BE2C (cell line): ENCODE data around the gene OPRL1.
A peak's percentile ranks its signal among the peaks of the same experiment; 100 is the strongest.

Experiments used
- DNase-seq: peaks from one replicate; pipeline ENCODE4 v3.0.0-alpha.2; 2020
- H3K27me3 ChIP-seq: fragments of 250-450 bp; sonication (Bioruptor Pico); 2 replicates; pipeline ENCODE4 v1.5.1; 2020; ENCODE audit warnings: mild to moderate bottlenecking
- H3K36me3 ChIP-seq: fragments of 250-450 bp; sonication (Bioruptor Pico); 2 replicates; pipeline ENCODE4 v1.5.1; 2020; ENCODE audit warnings: mild to moderate bottlenecking
- H3K4me1 ChIP-seq: fragments of 250-450 bp; sonication (Bioruptor Pico); 2 replicates; pipeline ENCODE4 v1.5.1; 2020
- H3K4me3 ChIP-seq: 2 replicates; pipeline ENCODE4 v1.5.1; 2011; ENCODE audit warnings: low read depth, low read length
- H3K9me3 ChIP-seq: fragments of 250-450 bp; sonication (Bioruptor Pico); 2 replicates; pipeline ENCODE4 v1.5.1; 2020
- CTCF ChIP-seq: IDR thresholded peaks from 2 replicates; pipeline ENCODE4 v1.5.1; 2012; ENCODE audit warnings: mild to moderate bottlenecking, low read depth, low read length

OPRL1 gene

GRCh38 chr20:64050261-64051032, 29.4 kb upstream of the OPRL1 start:
- no peaks in the 10 kb centered on the region for H3K36me3 ChIP-seq
- no peak overlapping the region; the same call in 1 of the 2 replicates for H3K4me3 ChIP-seq
- H3K9me3 ChIP-seq: no peaks in the 10 kb centered on the region
- H3K4me1 ChIP-seq: peaks cover 44% of the 10 kb centered on the region
- no peak for DNase-seq
- peaks cover 10% of the 10 kb centered on the region for H3K27me3 ChIP-seq
- no peak for TF ChIP-seq CTCF

GRCh38 chr20:64051033-64051452, 28.8 kb upstream of the OPRL1 start:
- no peak for DNase-seq
- Histone ChIP-seq H3K9me3 (no peaks in the 10 kb centered on the region), H3K4me1 (peaks cover 42% of the 10 kb centered on the region), H3K4me3 (no peak overlapping the region), H3K27me3 (peaks cover 10% of the 10 kb centered on the region), H3K36me3 (no peaks in the 10 kb centered on the region)
- no peak for TF ChIP-seq CTCF

GRCh38 chr20:64051561-64052325, 28.1 kb upstream of the OPRL1 start:
- peaks cover 10% of the 10 kb centered on the region for H3K27me3 ChIP-seq

GRCh38 chr20:64052326-64052722, 27.6 kb upstream of the OPRL1 start:
- peaks cover 10% of the 10 kb centered on the region for H3K27me3 ChIP-seq
- DNase-seq: no peak
- H3K4me3 ChIP-seq: no peak overlapping the region
- no peaks in the 10 kb centered on the region for H3K36me3 ChIP-seq
- no peak for TF ChIP-seq CTCF
- no peaks in the 10 kb centered on the region for H3K9me3 ChIP-seq
- H3K4me1 ChIP-seq: peaks cover 47% of the 10 kb centered on the region

More at GRCh38 chr20:64051561-64052325, 28.1 kb upstream of the OPRL1 start:
- Histone ChIP-seq H3K4me3 (no peak overlapping the region), H3K9me3 (no peaks in the 10 kb centered on the region), H3K36me3 (no peaks in the 10 kb centered on the region), H3K4me1 (peaks cover 42% of the 10 kb centered on the region)
- DNase-seq: peak; percentile 55
- no peak for TF ChIP-seq CTCF

GRCh38 chr20:64052987-64053840, 26.7 kb upstream of the OPRL1 start:
- H3K4me3 ChIP-seq: no peak overlapping the region
- H3K36me3 ChIP-seq: no peaks in the 10 kb centered on the region
- no peaks in the 10 kb centered on the region for H3K9me3 ChIP-seq
- peaks cover 6% of the 10 kb centered on the region for H3K27me3 ChIP-seq
- no peak for DNase-seq
- H3K4me1 ChIP-seq: peaks cover 50% of the 10 kb centered on the region
- no peak for TF ChIP-seq CTCF
